GM21737 (cell line): ENCODE data around the gene ZYX.
"Not testable (repeated sequence)": the region's sequence is repeated elsewhere in the genome, so short reads cannot be mapped to it uniquely, and the experiment has no call there.

ENCODE experiments used
- ATAC-seq: cut with Tn5 transposase; IDR thresholded peaks from one replicate; pipeline ENCODE4 v1.9.1; 2021; ENCODE audit warnings: mild to moderate bottlenecking, moderate library complexity; ENCODE audit not compliant: unreplicated experiment

The ZYX gene

GRCh38 chr7:143416565-143417149 is 35.5 kb downstream of the ZYX start:
- ATAC-seq, result no peak

GRCh38 chr7:143417734-143418383 is 36.7 kb downstream of the ZYX start:
- no peak for ATAC-seq

- no peak for ATAC-seq
Measured at GRCh38 chr7:143418681-143419458, 37.7 kb downstream of the ZYX start.

- ATAC-seq, result no peak
Measured at GRCh38 chr7:143419880-143420279, 38.7 kb downstream of the ZYX start.

- ATAC-seq, result not testable (repeated sequence)
Measured at GRCh38 chr7:143420624-143421023, 39.5 kb downstream of the ZYX start.

- ATAC-seq, result no peak
Measured at GRCh38 chr7:143422033-143422432, 40.9 kb downstream of the ZYX start.

- ATAC-seq, result not testable (repeated sequence)
Measured at GRCh38 chr7:143424476-143424875, 43.3 kb downstream of the ZYX start.

GRCh38 chr7:143426479-143427142 is 45.5 kb downstream of the ZYX start:
- ATAC-seq, result no peak

- no peak for ATAC-seq
Measured at GRCh38 chr7:143429770-143430698, 48.9 kb downstream of the ZYX start.

GRCh38 chr7:143431109-143431508 is 50.0 kb downstream of the ZYX start:
- ATAC-seq, result no peak

GRCh38 chr7:143433759-143434158 is 52.6 kb downstream of the ZYX start:
- no peak for ATAC-seq

- no peak for ATAC-seq
Measured at GRCh38 chr7:143434660-143435059, 53.5 kb downstream of the ZYX start.

- no peak for ATAC-seq
Measured at GRCh38 chr7:143435266-143435665, 54.1 kb downstream of the ZYX start.

GRCh38 chr7:143436325-143436946 is 55.3 kb downstream of the ZYX start:
- peak; percentile 80 for ATAC-seq

- ATAC-seq, result no peak
Measured at GRCh38 chr7:143437578-143437977, 56.4 kb downstream of the ZYX start.

GRCh38 chr7:143439866-143440265 is 58.7 kb downstream of the ZYX start:
- ATAC-seq, result no peak
